HFFc6 (cell line): Measurements from ENCODE around the gene TTC21A. TPM values are rescaled to one million over a fixed set of nuclear protein-coding genes. Genes with fewer than 3 reads are reported as not detected.

ENCODE experiments used
- DNase-seq: peaks from one replicate; pipeline ENCODE4 v3.0.0-alpha.2; 2018
- H3K27ac Mint-ChIP-seq: 2 replicates; pipeline ENCODE4 v1.8.0; 2020; ENCODE audit warnings: mild to moderate bottlenecking, mixed read lengths
- H3K27me3 Mint-ChIP-seq: 2 replicates; pipeline ENCODE4 v1.8.0; 2021; ENCODE audit warnings: mild to moderate bottlenecking, moderate library complexity, mixed read lengths; ENCODE audit not compliant: insufficient read depth
- H3K36me3 Mint-ChIP-seq: 2 replicates; pipeline ENCODE4 v1.8.0; 2021; ENCODE audit warnings: low read depth, mixed read lengths
- H3K4me1 Mint-ChIP-seq: 2 replicates; pipeline ENCODE4 v1.8.0; 2020; ENCODE audit warnings: low read depth, mixed read lengths
- H3K4me3 Mint-ChIP-seq: 2 replicates; pipeline ENCODE4 v1.8.0; 2020; ENCODE audit warnings: mild to moderate bottlenecking, moderate library complexity, mixed read lengths
- H3K9me3 Mint-ChIP-seq: 2 replicates; pipeline ENCODE4 v1.8.0; 2020; ENCODE audit warnings: mild to moderate bottlenecking, mixed read lengths
- CTCF ChIP-seq: fragments of 200-600 bp; sonication (generic); IDR thresholded peaks from 2 replicates; pipeline ENCODE4 v1.5.0; 2021; ENCODE audit warnings: antibody characterized with exemption, mild to moderate bottlenecking
- total RNA-seq, 6 experiments: library from RNA; stranded (reverse); fragmentation: NEBNext Ultra II Directional; extraction: Animal tissue kit (Norgen Biotek cat#: 25700); gene quantifications; 2 replicates in 1 of 6; 3 replicates in 5 of 6; pipeline ENCODE4 v1.2.3, GENCODE V29; 2021

The TTC21A gene
- total RNA-seq, 6 experiments from 2014 or later = 0.91 to 2.2 (median 1.8) TPM

GRCh38 chr3:39106851-39107387, 561 bp upstream of the TTC21A start:
- Mint-ChIP-seq H3K27ac (peak overlapping the region; percentile 65), H3K4me3 (peak overlapping the region; percentile 98), H3K9me3 (no peaks in the 10 kb centered on the region), H3K36me3 (no peaks in the 10 kb centered on the region; the same call in 1 of the 2 replicates), H3K4me1 (peaks cover 31% of the 10 kb centered on the region), H3K27me3 (no peaks in the 10 kb centered on the region; the same call in 1 of the 2 replicates)
- peak; percentile 26 for DNase-seq
- TF ChIP-seq CTCF = peak; percentile 21; the same call in 1 of the 2 replicates

GRCh38 chr3:39108200-39108710, 775 bp downstream of the TTC21A start:
- H3K9me3 Mint-ChIP-seq = no peaks in the 10 kb centered on the region
- TF ChIP-seq CTCF = no peak
- H3K4me1 Mint-ChIP-seq = peaks cover 31% of the 10 kb centered on the region

GRCh38 chr3:39109086-39109485, 1.6 kb downstream of the TTC21A start:
- no peaks in the 10 kb centered on the region for H3K27me3 Mint-ChIP-seq
- DNase-seq = no peak
- no peak overlapping the region for H3K4me3 Mint-ChIP-seq
- H3K9me3 Mint-ChIP-seq = no peaks in the 10 kb centered on the region
- no peak overlapping the region for H3K27ac Mint-ChIP-seq
- no peaks in the 10 kb centered on the region for H3K36me3 Mint-ChIP-seq
- TF ChIP-seq CTCF = no peak
- H3K4me1 Mint-ChIP-seq = peaks cover 31% of the 10 kb centered on the region

More at GRCh38 chr3:39108200-39108710, 775 bp downstream of the TTC21A start:
- H3K4me3 Mint-ChIP-seq = peak overlapping the region; percentile 94
- no peak for DNase-seq
- peak overlapping the region; percentile 96 for H3K27ac Mint-ChIP-seq
- H3K27me3 Mint-ChIP-seq = no peaks in the 10 kb centered on the region; the same call in 1 of the 2 replicates
- H3K36me3 Mint-ChIP-seq = no peaks in the 10 kb centered on the region

- Mint-ChIP-seq H3K27ac (no peak overlapping the region), H3K4me3 (no peak overlapping the region), H3K9me3 (no peaks in the 10 kb centered on the region), H3K27me3 (no peaks in the 10 kb centered on the region; the same call in 1 of the 2 replicates), H3K4me1 (peaks cover 29% of the 10 kb centered on the region), H3K36me3 (no peaks in the 10 kb centered on the region)
- DNase-seq = no peak
- TF ChIP-seq CTCF = no peak
Measured at GRCh38 chr3:39110041-39110639, 2.7 kb downstream of the TTC21A start.

GRCh38 chr3:39112113-39112512, 4.6 kb downstream of the TTC21A start:
- TF ChIP-seq CTCF = no peak
- H3K9me3 Mint-ChIP-seq = no peaks in the 10 kb centered on the region
- no peak overlapping the region for H3K27ac Mint-ChIP-seq
- H3K36me3 Mint-ChIP-seq = no peaks in the 10 kb centered on the region
- DNase-seq = no peak
- H3K4me1 Mint-ChIP-seq = peaks cover 12% of the 10 kb centered on the region
- no peak overlapping the region for H3K4me3 Mint-ChIP-seq
- H3K27me3 Mint-ChIP-seq = no peaks in the 10 kb centered on the region; the same call in 1 of the 2 replicates
